ENCODE measurements around the gene GLIS1.

Gene GLIS1

DNA sequence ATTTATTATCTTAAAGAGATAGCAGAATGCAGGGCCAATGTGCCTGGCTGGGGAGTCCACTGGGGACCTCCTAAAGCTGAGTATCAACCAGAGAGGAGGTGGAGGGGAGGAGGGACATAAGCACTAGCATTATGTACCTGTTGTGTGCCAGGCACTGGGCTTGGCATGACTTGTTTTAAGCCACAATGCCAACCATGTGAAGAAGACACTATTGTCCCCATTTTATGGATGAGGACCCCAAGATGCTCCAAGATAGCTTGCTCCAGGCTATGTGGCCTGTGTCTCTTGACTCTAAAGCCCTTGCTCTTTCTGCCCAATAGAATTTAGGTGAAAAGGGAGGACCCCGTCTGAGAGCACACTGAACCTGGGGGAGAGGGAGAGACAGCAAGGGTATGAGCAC, 111.3 kb downstream of the GLIS1 start:
- TF ChIP-seq, protein P1, sequence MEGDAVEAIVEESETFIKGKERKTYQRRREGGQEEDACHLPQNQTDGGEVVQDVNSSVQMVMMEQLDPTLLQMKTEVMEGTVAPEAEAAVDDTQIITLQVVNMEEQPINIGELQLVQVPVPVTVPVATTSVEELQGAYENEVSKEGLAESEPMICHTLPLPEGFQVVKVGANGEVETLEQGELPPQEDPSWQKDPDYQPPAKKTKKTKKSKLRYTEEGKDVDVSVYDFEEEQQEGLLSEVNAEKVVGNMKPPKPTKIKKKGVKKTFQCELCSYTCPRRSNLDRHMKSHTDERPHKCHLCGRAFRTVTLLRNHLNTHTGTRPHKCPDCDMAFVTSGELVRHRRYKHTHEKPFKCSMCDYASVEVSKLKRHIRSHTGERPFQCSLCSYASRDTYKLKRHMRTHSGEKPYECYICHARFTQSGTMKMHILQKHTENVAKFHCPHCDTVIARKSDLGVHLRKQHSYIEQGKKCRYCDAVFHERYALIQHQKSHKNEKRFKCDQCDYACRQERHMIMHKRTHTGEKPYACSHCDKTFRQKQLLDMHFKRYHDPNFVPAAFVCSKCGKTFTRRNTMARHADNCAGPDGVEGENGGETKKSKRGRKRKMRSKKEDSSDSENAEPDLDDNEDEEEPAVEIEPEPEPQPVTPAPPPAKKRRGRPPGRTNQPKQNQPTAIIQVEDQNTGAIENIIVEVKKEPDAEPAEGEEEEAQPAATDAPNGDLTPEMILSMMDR (IDR thresholded peaks at IDR 0.05; ENCODE audit: extremely low read depth, missing control alignments): no peak
- DNase-seq (ENCODE audit: low spot score): no peak

DNA sequence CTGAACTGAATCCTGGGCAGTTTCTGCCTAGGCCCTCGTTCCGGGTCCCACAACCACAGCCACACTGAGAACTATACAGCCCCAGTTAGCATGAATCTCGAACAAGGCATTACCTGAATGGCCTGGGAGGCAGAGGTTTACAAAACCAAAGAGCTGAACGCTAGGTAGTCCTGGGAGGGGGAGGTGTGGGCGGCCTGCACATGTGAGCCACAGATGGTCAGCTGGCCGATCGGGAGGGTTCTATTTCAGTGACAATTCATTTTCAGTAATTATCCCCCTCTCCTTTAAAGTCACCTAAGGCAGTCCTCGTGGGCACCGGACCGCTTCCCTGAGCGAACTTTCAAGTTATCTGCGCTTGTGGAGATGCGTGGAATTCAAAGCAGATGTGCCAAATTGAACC, 111.9 kb downstream of the GLIS1 start:
- TF ChIP-seq, protein P1 (IDR thresholded peaks at IDR 0.05; ENCODE audit: extremely low read depth, missing control alignments): no peak
- no peak for DNase-seq (ENCODE audit: low spot score)

DNA sequence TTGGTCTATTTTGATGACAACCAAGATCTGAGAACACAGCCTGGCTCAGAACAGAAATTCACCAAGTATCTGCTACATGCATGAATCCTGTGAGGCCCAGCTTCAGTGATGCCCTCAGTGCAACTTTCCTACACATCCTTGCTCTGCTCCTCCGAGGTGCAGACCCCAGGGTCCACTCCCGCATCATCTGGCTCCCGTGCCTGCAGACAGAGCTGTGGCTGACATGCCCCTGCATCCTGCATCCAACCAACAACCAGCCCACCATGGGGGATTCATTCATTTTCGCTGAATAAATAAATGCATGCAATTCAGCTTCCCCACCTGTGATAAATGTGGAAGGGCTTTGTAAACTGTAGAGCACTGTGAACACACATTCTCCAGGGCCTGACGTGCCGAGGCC, 112.3 kb downstream of the GLIS1 start:
- TF ChIP-seq, protein P1 (IDR thresholded peaks at IDR 0.05; ENCODE audit: extremely low read depth, missing control alignments): no peak
- DNase-seq (ENCODE audit: low spot score): no peak

DNA sequence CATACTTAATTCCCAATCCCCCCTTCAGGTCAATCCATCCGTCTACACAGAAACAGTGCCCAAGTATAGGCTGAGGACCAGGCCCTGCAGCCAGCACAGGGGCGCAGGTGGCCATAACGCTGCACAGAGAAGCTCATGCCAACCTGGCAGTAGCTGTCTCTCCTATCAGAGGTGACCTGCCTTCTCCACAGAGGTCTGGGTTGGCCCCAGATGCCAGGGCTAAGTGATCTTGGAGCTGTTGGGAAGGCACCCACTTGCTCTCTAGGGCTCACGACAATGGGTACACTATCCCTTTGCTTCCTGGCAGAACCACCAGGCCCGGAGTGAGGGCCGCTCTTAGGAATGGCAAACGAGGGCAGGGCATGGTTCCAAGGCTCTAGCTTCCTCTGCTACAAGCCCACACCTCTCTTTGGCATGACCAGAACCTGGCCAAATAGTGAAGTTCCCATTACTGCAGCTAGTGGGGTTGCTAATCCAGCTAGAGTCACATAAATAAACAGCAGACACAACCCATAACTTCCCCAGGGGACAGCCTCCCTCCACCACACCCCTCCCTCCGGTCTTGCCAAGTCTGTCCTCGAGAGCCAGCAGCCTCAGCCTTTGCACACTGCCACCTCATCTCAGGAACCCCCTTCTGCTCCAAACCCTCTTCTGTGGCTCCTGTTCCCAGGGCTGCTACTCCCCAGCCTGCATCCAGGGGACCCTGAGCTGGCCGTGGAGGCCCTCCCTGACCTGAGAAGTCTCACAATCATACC, 113.0 kb downstream of the GLIS1 start:
- TF ChIP-seq, protein P1 (IDR thresholded peaks at IDR 0.05; ENCODE audit: extremely low read depth, missing control alignments): no peak

DNA sequence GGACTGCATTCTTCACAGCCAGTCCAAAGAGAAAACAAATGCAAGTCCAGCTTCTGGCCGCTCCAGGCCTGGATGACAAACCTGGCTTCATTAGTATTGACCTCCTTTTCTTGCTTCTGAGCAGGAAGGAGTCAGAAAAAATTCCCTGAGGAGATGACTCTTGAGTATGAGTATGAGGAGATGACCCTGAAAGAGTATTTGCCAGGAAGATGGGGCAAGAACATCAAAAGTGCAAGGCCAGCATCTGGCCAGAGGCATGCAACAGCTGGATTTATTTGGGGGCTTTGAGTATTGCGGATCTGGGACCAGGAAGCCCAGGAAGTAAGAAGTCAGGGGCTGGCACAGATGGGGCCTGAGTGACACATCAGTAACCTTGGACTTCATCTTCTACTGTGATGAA, 113.9 kb downstream of the GLIS1 start:
- TF ChIP-seq, protein P1 (IDR thresholded peaks at IDR 0.05; ENCODE audit: extremely low read depth, missing control alignments): no peak
- no peak for DNase-seq (ENCODE audit: low spot score)

More for the DNA sequence above, 113.0 kb downstream of the GLIS1 start:
- no peak for DNase-seq (ENCODE audit: low spot score)

DNA sequence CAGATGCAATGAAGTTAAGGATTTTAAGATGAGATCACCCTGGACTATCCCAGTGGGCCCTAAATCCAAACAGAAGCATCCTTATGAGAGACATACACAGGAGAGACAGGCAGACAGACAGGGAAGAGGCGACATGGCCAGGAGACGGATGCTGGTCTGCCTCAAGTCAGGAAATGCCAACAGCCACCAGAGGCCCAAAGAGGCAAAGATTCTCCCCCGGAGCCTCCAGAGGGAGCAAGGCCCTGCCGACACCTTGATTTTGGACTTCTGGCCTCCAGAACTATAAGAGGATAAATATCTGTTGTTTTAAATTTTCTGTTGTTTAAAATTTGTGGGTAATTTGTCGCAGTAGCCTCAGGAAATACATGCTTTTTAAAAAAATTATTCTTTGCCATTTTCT, 116.4 kb downstream of the GLIS1 start:
- TF ChIP-seq, protein P1 (IDR thresholded peaks at IDR 0.05; ENCODE audit: extremely low read depth, missing control alignments): no peak
- DNase-seq (ENCODE audit: low spot score): no peak

DNA sequence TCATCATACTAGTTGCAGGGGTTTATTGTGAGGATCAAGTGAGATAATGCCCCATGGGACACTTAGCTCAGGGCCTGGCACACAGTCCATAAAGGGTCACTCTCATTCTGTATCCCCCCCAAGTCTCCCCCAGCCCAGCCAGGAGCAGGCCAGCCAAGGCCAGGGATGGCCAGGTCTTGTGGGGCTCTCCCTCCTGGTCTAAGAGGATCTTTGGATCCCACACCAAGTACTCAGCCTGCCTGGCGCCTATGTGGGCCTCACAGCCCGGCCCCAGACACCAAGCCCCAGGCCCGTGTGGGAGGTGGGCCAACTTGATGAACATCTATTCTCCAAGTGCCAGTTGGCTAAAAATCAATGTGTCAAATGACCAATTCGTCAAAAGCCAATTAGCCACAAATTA, 117.8 kb downstream of the GLIS1 start:
- no peak for DNase-seq (ENCODE audit: low spot score)
- TF ChIP-seq, protein P1 (IDR thresholded peaks at IDR 0.05; ENCODE audit: extremely low read depth, missing control alignments): no peak

Data from GM20000 (cell line).